H1 (cell line): Measurements from ENCODE around the gene GRIK2. TPM values are rescaled to one million over a fixed set of nuclear protein-coding genes. Genes with fewer than 3 reads are reported as not detected.

Experiments used
- CTCF ChIA-PET: fragments of 300-600 bp; sonication (Branson Sonifier 250); formaldehyde crosslinking; loops from one replicate; lab custom pipeline; 2021; ENCODE audit not compliant: partially characterized antibody; lab: Charles Lee
- POLR2A ChIA-PET: fragments of 300-600 bp; sonication (Branson Sonifier 250); formaldehyde crosslinking; loops from one replicate; lab custom pipeline; 2021; ENCODE audit warnings: inconsistent platforms; ENCODE audit not compliant: partially characterized antibody; lab: Charles Lee
- DNase-seq, 2 experiments: peaks; one replicate each; pipeline versions ENCODE4 v3.0.0 to v3.0.0-alpha.2; 2010 to 2022; ENCODE audit warnings: low spot score in 2 of 2, low read depth in 1 of 2, mixed read lengths in 1 of 2
- FAIRE-seq: peaks from 2 replicates; lab custom pipeline; 2011; peaks lifted over from hg19 to GRCh38; lab: Jason Lieb, UNC
- H2AFZ ChIP-seq: 2 replicates; pipeline ENCODE4 v1.8.1; 2012; ENCODE audit warnings: low read length, inconsistent platforms
- H2AK5ac ChIP-seq: 2 replicates; pipeline ENCODE4 v1.6.1; 2013; ENCODE audit warnings: low read depth, low read length
- H2BK120ac ChIP-seq: replicated peaks from 2 replicates; pipeline ENCODE3; 2013; ENCODE audit warnings: low read depth, low read length, inconsistent platforms
- H2BK12ac ChIP-seq: 2 replicates; pipeline ENCODE4 v1.6.1; 2013; ENCODE audit warnings: low read depth, low read length
- H2BK15ac ChIP-seq: 2 replicates; pipeline ENCODE4 v1.6.1; 2013; ENCODE audit warnings: low read length
- H2BK20ac ChIP-seq: 2 replicates; pipeline ENCODE4 v1.6.1; 2013; ENCODE audit warnings: low read length
- H2BK5ac ChIP-seq: 2 replicates; pipeline ENCODE4 v1.6.1; 2013; ENCODE audit warnings: low read depth, low read length
- H3K14ac ChIP-seq: 2 replicates; pipeline ENCODE4 v1.6.1; 2013; ENCODE audit warnings: inconsistent platforms; ENCODE audit not compliant: insufficient read length
- H3K18ac ChIP-seq: 2 replicates; pipeline ENCODE4 v1.6.1; 2013; ENCODE audit warnings: low read length; ENCODE audit errors: extremely low read depth
- H3K23ac ChIP-seq: 2 replicates; pipeline ENCODE4 v1.6.1; 2013; ENCODE audit warnings: inconsistent platforms; ENCODE audit not compliant: insufficient read length
- H3K23me2 ChIP-seq: 2 replicates; pipeline ENCODE4 v1.6.1; 2013; ENCODE audit warnings: low read depth, low read length
- H3K27ac ChIP-seq: 2 replicates; pipeline ENCODE4 v1.6.1; 2011; ENCODE audit warnings: low read depth, low read length, inconsistent platforms
- H3K27me3 ChIP-seq, 4 experiments: replicated peaks in 1 of 4; 1 replicate in 1 of 4; 2 replicates in 3 of 4; pipeline versions ENCODE4 v1.6.1 to v1.8.1; 2011 to 2013; ENCODE audit warnings: low read length in 3 of 4, mild to moderate bottlenecking in 3 of 4, inconsistent platforms in 2 of 4, mixed read lengths in 2 of 4, moderate library complexity in 1 of 4; ENCODE audit not compliant: control insufficient read depth in 3 of 4, insufficient read depth in 3 of 4; ENCODE audit errors: extremely low read depth in 1 of 4
- H3K36me3 ChIP-seq, 4 experiments: 2 replicates each; pipeline versions ENCODE4 v1.6.1 to v1.8.1; 2011 to 2013; ENCODE audit warnings: mild to moderate bottlenecking in 4 of 4, low read length in 3 of 4, moderate library complexity in 2 of 4, control low read depth in 1 of 4, inconsistent platforms in 1 of 4; ENCODE audit not compliant: insufficient read depth in 4 of 4, control insufficient read depth in 2 of 4
- H3K4ac ChIP-seq: replicated peaks from 2 replicates; pipeline ENCODE3; 2013; ENCODE audit warnings: low read length, low read depth, mixed read lengths, inconsistent platforms; ENCODE audit not compliant: insufficient read length
- H3K4me1 ChIP-seq, 4 experiments: replicated peaks in 1 of 4; 1 replicate in 1 of 4; 2 replicates in 3 of 4; pipeline versions ENCODE4 v1.6.1 to v1.8.1; 2011 to 2013; ENCODE audit warnings: low read length in 3 of 4, inconsistent platforms in 2 of 4, mixed read lengths in 1 of 4; ENCODE audit not compliant: insufficient read depth in 4 of 4, control insufficient read depth in 3 of 4
- H3K4me2 ChIP-seq, 2 experiments: 2 replicates each; pipeline versions ENCODE4 v1.6.1 to v1.8.1; 2011 to 2013; ENCODE audit warnings: low read depth in 2 of 2, low read length in 2 of 2, control low read depth in 1 of 2, inconsistent platforms in 1 of 2, mild to moderate bottlenecking in 1 of 2; ENCODE audit not compliant: insufficient read depth in 1 of 2
- H3K4me3 ChIP-seq, 4 experiments: fragments of 200-600, 300-600 bp in 1 of 4; sonication (generic), shearing (Covaris generic), sonication (Bioruptor Twin) in 1 of 4; 2 replicates each; pipeline versions ENCODE4 v1.5.1 to v1.8.1; 2011 to 2016; ENCODE audit warnings: low read length in 4 of 4, low read depth in 3 of 4, control low read depth in 2 of 4, inconsistent platforms in 2 of 4, mild to moderate bottlenecking in 2 of 4, mixed read lengths in 1 of 4, moderate library complexity in 1 of 4; ENCODE audit not compliant: insufficient read depth in 2 of 4; ENCODE audit errors: extremely low read depth in 1 of 4
- H3K56ac ChIP-seq: replicated peaks from 2 replicates; pipeline ENCODE3; 2013; ENCODE audit warnings: low read depth, mild to moderate bottlenecking, mixed read lengths, low read length, inconsistent platforms; ENCODE audit not compliant: insufficient read length
- H3K79me1 ChIP-seq: 2 replicates; pipeline ENCODE4 v1.6.1; 2013; ENCODE audit warnings: low read depth, low read length, control low read depth
- H3K79me2 ChIP-seq, 2 experiments: 2 replicates each; pipeline versions ENCODE4 v1.6.1 to v1.8.1; 2012 to 2013; ENCODE audit warnings: low read length in 2 of 2, mild to moderate bottlenecking in 2 of 2, inconsistent platforms in 1 of 2; ENCODE audit not compliant: insufficient read depth in 2 of 2, control insufficient read depth in 1 of 2
- H3K9ac ChIP-seq, 4 experiments: replicated peaks in 1 of 4; 1 replicate in 1 of 4; 2 replicates in 3 of 4; pipeline versions ENCODE4 v1.6.1 to v1.8.1; 2011 to 2013; ENCODE audit warnings: low read depth in 3 of 4, low read length in 3 of 4, control low read depth in 2 of 4, mild to moderate bottlenecking in 2 of 4, moderate library complexity in 2 of 4, inconsistent platforms in 1 of 4; ENCODE audit errors: extremely low read depth in 1 of 4
- H3K9me3 ChIP-seq, 2 experiments: 2 replicates each; pipeline versions ENCODE4 v1.6.1 to v1.8.1; 2012 to 2013; ENCODE audit warnings: mild to moderate bottlenecking in 2 of 2, moderate library complexity in 2 of 2, control low read depth in 1 of 2, inconsistent platforms in 1 of 2, low read depth in 1 of 2, low read length in 1 of 2, mixed read lengths in 1 of 2; ENCODE audit not compliant: insufficient read depth in 2 of 2
- H4K20me1 ChIP-seq, 2 experiments: replicated peaks in 1 of 2; 2 replicates each; pipeline versions ENCODE3 to v1.8.1; 2011 to 2013; ENCODE audit warnings: inconsistent platforms in 2 of 2, low read length in 2 of 2, mild to moderate bottlenecking in 1 of 2; ENCODE audit not compliant: insufficient read depth in 2 of 2, control insufficient read depth in 1 of 2
- H4K5ac ChIP-seq: 2 replicates; pipeline ENCODE4 v1.6.1; 2013; ENCODE audit warnings: low read length, low read depth, mixed read lengths, inconsistent platforms; ENCODE audit not compliant: insufficient read length
- H4K8ac ChIP-seq: 2 replicates; pipeline ENCODE4 v1.8.0; 2013; ENCODE audit warnings: mild to moderate bottlenecking, moderate library complexity, low read length, inconsistent platforms; ENCODE audit not compliant: insufficient read depth; ENCODE audit errors: extremely low read depth
- H4K91ac ChIP-seq: replicated peaks from 2 replicates; pipeline ENCODE3; 2013; ENCODE audit warnings: low read length, mixed read lengths, inconsistent platforms; ENCODE audit not compliant: insufficient read length
- BRCA1 ChIP-seq: IDR thresholded peaks from 2 replicates; pipeline ENCODE4 v1.6.1; 2012; ENCODE audit warnings: low read depth, low read length, improper control_type of control experiment
- EZH2 ChIP-seq: fragments of 200-600 bp; sonication (generic); IDR thresholded peaks from 2 replicates; pipeline ENCODE4 v1.7.1; 2012; ENCODE audit warnings: low read depth, mild to moderate bottlenecking, moderate library complexity, low read length, inconsistent platforms; ENCODE audit not compliant: severe bottlenecking
- SP4 ChIP-seq: IDR thresholded peaks from 2 replicates; pipeline ENCODE4 v1.6.1; 2012; ENCODE audit warnings: low read length, inconsistent platforms
- WGBS, 2 experiments: shearing (Covaris generic) in 1 of 2; methylation state at CpG; one replicate each; pipeline versions ENCODE4 v1.1.6 to v1.1.7; 2013 to 2015; ENCODE audit warnings: low lambda C conversion rate in 2 of 2, mixed read lengths in 2 of 2, inconsistent platforms in 1 of 2, low coverage in 1 of 2, missing lambda C conversion rate in 1 of 2; ENCODE audit not compliant: insufficient replicate concordance in 2 of 2, insufficient coverage in 1 of 2, insufficient read length in 1 of 2; ENCODE audit errors: extremely low coverage in 1 of 2, missing lambda C conversion rate in 1 of 2; 5-methylcytosine and 5-hydroxymethylcytosine counted together
- polyA plus RNA-seq, 7 experiments: library from polyadenylated mRNA; depleted of rRNA in 3 of 7; stranded (reverse) in 5 of 7; unstranded in 2 of 7; fragments of >200 nt in 5 of 7; fragments of 200-250 nt in 2 of 7; gene quantifications; 1 replicate in 5 of 7; 2 replicates in 1 of 7; 4 replicates in 1 of 7; pipeline versions ENCODE4 v1.2.1 to v1.2.3, GENCODE V29; 2011 to 2013; ENCODE audit warnings: missing spikeins in 2 of 7, mixed read lengths in 2 of 7
- total RNA-seq: library from RNA; stranded (reverse); fragmentation: NEBNext Ultra II Directional; extraction: Animal tissue kit (Norgen Biotek cat#: 25700); gene quantifications from 2 replicates; pipeline ENCODE4 v1.2.1, GENCODE V29; 2021

Gene GRIK2
- total and polyA plus RNA-seq, 2 of the 8 experiments (the other 6 are each of a cell fraction or from before 2014, with no cell fraction given): 1.8 to 2.2 TPM

GRCh38 chr6:101851911-101852310 is 458.4 kb downstream of the GRIK2 start:
- H2BK120ac ChIP-seq: no peak overlapping the region
- CTCF ChIA-PET: no interaction called here
- no peak for FAIRE-seq

More at GRCh38 chr6:101851911-101852310, 458.4 kb downstream of the GRIK2 start:
- Histone ChIP-seq H3K4me3 (no peak overlapping the region), H2BK5ac (no peak overlapping the region), H2BK12ac (no peak overlapping the region), H4K20me1 (no peaks in the 10 kb centered on the region), H2BK20ac (no peak overlapping the region), H3K23me2 (no peaks in the 10 kb centered on the region), H3K79me2 (no peaks in the 10 kb centered on the region), H4K8ac (no peak overlapping the region), H3K4me1 (peaks cover 0 to 13% (median 5%) of the 10 kb centered on the region in 4 experiments; a peak in 4 of 7 replicates), H3K23ac (no peak overlapping the region), H3K9ac (no peak overlapping the region), H4K5ac (no peak overlapping the region), H3K56ac (no peak overlapping the region), H3K18ac (no peak overlapping the region), H3K9me3 (no peaks in the 10 kb centered on the region), H3K4ac (no peak overlapping the region), H2BK15ac (no peak overlapping the region), H2AFZ (no peak overlapping the region), H3K27ac (no peak overlapping the region), H4K91ac (no peak overlapping the region), H3K36me3 (no peaks in the 10 kb centered on the region), H2AK5ac (no peak overlapping the region), H3K79me1 (no peaks in the 10 kb centered on the region), H3K14ac (no peak overlapping the region), H3K27me3 (no peaks in the 10 kb centered on the region), H3K4me2 (no peak overlapping the region)
- POLR2A ChIA-PET: no interaction called here
- no peak for DNase-seq
- TF ChIP-seq BRCA1 (no peak), EZH2 (no peak), SP4 (no peak)
- WGBS, 2 experiments: 86% methylated on average over 1 of the region's 1 CpG; no CpG with 5 or more reads in 1 of the 2 experiments
